ENCODE results near the gene CNOT3.
"Not testable (repeated sequence)": the region's sequence is repeated elsewhere in the genome, so short reads cannot be mapped to it uniquely, and the experiment has no call there.

The CNOT3 gene

DNA sequence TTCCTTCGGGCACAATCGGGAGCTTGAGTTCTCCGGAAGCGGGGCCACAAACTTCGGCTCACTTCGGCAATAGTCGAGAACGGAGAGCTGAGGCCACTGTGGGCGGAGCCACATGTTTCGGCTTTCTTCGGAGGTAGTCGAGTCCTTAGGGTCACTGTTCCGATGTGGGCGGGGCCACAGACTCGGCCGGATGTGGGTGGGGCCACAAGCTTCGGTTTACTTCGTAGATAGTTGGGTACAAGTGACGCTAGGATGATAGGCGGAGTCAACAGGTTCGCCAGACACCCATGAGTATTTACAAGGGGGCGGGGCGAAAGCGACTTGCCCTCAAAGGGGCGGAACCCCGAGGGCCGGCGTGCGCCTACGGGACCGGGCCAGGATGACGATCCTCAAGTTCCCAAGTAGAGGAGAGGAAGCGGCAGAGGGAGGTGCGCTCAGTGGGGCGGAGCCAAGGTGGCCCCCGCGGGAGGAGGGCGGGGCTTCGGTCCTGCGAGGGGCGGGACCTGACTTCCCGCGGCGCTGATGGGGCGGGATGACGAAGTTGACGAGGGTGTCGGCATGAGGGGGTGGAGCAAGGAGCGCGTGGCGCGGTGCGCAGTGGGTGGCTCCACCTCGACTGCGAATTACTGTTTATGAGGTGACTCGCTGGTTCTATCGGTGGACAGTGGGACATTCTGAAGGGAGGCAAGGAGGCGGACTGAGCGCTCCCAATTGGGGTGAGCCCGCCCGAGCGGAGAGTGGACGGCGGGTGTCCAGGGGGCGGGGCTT, 52.4 kb downstream of the CNOT3 start:
- TF ChIP-seq, protein P1, sequence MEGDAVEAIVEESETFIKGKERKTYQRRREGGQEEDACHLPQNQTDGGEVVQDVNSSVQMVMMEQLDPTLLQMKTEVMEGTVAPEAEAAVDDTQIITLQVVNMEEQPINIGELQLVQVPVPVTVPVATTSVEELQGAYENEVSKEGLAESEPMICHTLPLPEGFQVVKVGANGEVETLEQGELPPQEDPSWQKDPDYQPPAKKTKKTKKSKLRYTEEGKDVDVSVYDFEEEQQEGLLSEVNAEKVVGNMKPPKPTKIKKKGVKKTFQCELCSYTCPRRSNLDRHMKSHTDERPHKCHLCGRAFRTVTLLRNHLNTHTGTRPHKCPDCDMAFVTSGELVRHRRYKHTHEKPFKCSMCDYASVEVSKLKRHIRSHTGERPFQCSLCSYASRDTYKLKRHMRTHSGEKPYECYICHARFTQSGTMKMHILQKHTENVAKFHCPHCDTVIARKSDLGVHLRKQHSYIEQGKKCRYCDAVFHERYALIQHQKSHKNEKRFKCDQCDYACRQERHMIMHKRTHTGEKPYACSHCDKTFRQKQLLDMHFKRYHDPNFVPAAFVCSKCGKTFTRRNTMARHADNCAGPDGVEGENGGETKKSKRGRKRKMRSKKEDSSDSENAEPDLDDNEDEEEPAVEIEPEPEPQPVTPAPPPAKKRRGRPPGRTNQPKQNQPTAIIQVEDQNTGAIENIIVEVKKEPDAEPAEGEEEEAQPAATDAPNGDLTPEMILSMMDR (IDR thresholded peaks at IDR 0.05; ENCODE audit: low read depth, low read length): no peak
- peak overlapping the region; percentile 69 to 85 for H3K4me3 ChIP-seq (replicated peaks in 1 of 2; ENCODE audit: low read depth in 2 of 2, low read length in 2 of 2)
- DNase-seq (ENCODE audit: low read depth in 2 of 2): peak; percentile 100

DNA sequence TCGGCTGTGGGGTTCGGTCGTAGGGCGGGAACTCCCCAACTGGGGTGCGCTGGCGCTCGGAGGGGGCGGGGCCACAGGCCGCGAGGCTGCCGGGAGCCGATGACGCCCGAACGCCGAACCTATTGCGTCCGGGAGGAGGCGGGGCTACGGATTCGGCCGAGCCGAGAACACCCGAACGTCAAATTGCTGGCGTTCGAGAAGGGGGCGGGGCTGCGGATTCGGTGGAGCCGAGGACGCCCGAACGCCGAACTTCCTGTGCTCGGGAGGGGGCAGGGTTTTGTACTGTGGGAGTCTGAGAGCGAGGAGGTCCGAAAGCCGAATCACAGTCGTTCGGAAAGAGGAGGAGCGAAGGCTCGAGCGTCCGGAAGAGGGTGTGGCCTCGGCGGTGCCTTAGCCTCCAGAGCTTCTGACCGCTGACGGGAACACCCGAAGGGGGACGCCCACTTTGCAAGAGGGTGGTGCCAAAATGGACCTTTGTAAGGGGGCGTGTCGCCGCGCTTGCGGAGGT, 53.0 kb downstream of the CNOT3 start:
- H3K4me3 ChIP-seq (replicated peaks in 1 of 2; ENCODE audit: low read depth in 2 of 2, low read length in 2 of 2): peak overlapping the region; percentile 73 to 85
- TF ChIP-seq, protein P1 (IDR thresholded peaks at IDR 0.05; ENCODE audit: low read depth, low read length): no peak
- peak; percentile 100 for DNase-seq (ENCODE audit: low read depth in 2 of 2)

DNA sequence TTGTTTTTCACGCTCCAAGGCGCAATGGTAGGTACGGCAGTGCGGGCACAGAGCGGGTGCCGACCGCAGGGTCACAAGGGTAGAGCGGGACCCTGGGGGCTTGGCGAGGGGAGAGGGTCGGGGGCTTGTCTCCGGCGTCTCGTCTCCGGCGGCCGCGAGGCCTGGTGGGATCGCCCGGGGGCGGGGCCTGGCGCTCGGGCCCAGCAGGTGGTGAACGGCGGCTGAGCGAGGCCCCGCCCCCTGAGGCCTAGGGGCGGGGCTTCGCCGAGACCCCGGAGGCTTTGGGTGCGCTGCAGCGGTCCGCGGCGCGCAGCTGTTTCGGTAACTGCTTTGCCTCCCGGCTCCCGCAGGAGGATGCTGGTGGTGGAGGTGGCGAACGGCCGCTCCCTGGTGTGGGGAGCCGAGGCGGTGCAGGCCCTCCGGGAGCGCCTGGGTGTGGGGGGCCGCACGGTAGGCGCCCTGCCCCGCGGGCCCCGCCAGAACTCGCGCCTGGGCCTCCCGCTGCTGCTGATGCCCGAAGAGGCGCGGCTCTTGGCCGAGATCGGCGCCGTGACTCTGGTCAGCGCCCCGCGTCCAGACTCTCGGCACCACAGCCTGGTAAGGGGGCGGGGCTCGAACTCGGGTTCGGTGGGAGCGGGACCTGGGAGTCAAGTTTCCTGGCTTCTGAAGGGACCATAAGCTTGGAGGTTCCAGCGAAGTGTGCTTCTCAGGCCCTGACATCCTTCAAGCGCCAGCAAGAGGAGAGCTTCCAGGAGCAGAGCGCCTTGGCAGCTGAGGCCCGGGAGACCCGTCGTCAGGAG, 53.6 kb downstream of the CNOT3 start, which contains the start of gene TSEN34:
Gene TSEN34 (plus strand): TSS at position 298 of the 800 bp plus-strand sequence. CDS start 57 bp downstream, at position 355.
- peak within 1 kb of the TSS; percentile 73 to 85 for H3K4me3 ChIP-seq (replicated peaks in 1 of 2; ENCODE audit: low read depth in 2 of 2, low read length in 2 of 2)
- peak; percentile 53 to 89 for DNase-seq (ENCODE audit: low read depth in 2 of 2)
- TF ChIP-seq, protein P1 (IDR thresholded peaks at IDR 0.05; ENCODE audit: low read depth, low read length): no peak

DNA sequence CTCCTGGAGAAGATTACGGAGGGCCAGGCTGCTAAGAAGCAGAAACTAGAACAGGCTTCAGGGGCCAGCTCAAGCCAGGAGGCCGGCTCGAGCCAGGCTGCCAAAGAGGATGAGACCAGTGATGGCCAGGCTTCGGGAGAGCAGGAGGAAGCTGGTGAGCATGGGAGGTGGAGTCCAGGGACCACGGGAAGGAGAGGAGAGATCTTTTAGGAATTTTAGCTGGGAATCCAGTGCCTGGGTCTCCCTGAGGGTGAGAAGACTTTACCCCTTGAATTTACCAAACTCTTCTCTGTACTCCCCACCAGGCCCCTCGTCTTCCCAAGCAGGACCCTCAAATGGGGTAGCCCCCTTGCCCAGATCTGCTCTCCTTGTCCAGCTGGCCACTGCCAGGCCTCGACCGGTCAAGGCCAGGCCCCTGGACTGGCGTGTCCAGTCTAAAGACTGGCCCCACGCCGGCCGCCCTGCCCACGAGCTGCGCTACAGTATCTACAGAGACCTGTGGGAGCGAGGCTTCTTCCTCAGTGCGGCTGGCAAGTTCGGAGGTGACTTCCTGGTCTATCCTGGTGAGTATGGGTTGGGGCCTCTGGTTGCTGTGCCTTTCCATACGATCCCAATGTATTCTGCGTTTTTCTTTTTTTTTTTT, 54.4 kb downstream of the CNOT3 start:
- TF ChIP-seq, protein P1 (IDR thresholded peaks at IDR 0.05; ENCODE audit: low read depth, low read length): no peak
- no peak for DNase-seq (ENCODE audit: low read depth in 2 of 2)
- H3K4me3 ChIP-seq (replicated peaks in 1 of 2; ENCODE audit: low read depth in 2 of 2, low read length in 2 of 2): peak overlapping the region; percentile 73 to 85

DNA sequence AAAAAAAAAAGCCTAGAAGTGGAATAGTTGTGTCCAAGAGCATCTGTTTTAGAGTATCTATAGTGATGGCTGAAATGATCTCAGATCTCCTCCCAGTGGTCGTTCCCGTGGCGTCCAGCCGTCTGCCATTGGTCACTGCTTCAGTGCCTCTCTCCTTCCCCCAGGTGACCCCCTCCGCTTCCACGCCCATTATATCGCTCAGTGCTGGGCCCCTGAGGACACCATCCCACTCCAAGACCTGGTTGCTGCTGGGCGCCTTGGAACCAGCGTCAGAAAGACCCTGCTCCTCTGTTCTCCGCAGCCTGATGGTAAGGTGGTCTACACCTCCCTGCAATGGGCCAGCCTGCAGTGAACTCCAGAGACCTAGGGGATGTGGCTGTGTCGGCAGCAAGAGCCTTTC, 55.4 kb downstream of the CNOT3 start:
- TF ChIP-seq, protein P1 (IDR thresholded peaks at IDR 0.05; ENCODE audit: low read depth, low read length): no peak
- no peak overlapping the region for H3K4me3 ChIP-seq (replicated peaks in 1 of 2; ENCODE audit: low read depth in 2 of 2, low read length in 2 of 2)
- DNase-seq (ENCODE audit: low read depth in 2 of 2): no peak

DNA sequence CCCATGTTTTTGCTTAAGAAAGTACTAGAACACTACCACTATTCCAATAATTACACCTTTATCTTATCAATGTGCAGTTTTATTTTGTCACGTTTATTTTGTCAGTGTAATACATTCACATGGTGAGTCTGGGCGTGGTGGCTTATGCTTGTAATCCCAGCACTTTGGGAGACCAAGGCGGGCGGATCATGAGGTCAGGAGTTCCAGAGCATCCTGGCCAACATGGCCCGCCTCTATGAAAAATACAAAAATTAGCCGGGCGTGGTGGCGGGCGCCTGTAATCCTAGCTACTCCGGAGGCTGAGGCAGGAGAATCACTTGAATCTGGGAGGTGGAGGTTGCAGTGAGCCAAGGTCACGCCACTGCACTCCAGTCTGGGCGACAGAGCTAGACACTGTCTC, 56.9 kb downstream of the CNOT3 start:
- not testable (repeated sequence) for DNase-seq (ENCODE audit: low read depth in 2 of 2); H3K4me3 ChIP-seq (replicated peaks in 1 of 2; ENCODE audit: low read depth in 2 of 2, low read length in 2 of 2)
